K562 (cell line): ENCODE data around the gene LTBP4. TPM values are rescaled to one million over a fixed set of nuclear protein-coding genes. Genes with fewer than 3 reads are reported as not detected.

Source experiments
- ARID4B ChIP-seq: sonication (generic); formaldehyde crosslinking; IDR thresholded peaks from 2 replicates; pipeline ENCODE4 v1.8.0; 2022; ENCODE audit warnings: mild to moderate bottlenecking, missing genetic modification reagents
- E2F5 ChIP-seq: sonication (generic); formaldehyde crosslinking; IDR thresholded peaks from 2 replicates; pipeline ENCODE4 v1.8.0; 2022; ENCODE audit warnings: mild to moderate bottlenecking, missing genetic modification reagents
- E2F8 ChIP-seq: fragments of 450-650 bp; IDR thresholded peaks from 2 replicates; pipeline ENCODE4 v1.7.1; 2018; ENCODE audit warnings: mild to moderate bottlenecking, low read depth; ENCODE audit not compliant: partially characterized antibody
- ELF2 ChIP-seq: fragments of 250-450 bp; sonication (Bioruptor Pico); IDR thresholded peaks from 2 replicates; pipeline ENCODE4 v1.5.0; 2021; ENCODE audit warnings: mild to moderate bottlenecking
- HCFC1 ChIP-seq: IDR thresholded peaks from 2 replicates; pipeline ENCODE4 v1.6.1; 2012; ENCODE audit warnings: low read depth, low read length, improper control_type of control experiment
- KHSRP ChIP-seq: fragments of 450-650 bp; IDR thresholded peaks from 2 replicates; pipeline ENCODE4 v1.6.1; 2017
- MITF ChIP-seq: IDR thresholded peaks from 2 replicates; pipeline ENCODE4 v1.6.1; 2014; ENCODE audit warnings: antibody characterized with exemption
- MNT ChIP-seq, 2 experiments: fragments of 450-650 bp; conservative IDR thresholded peaks; 2 replicates each; pipeline ENCODE4 v1.6.1; 2017; ENCODE audit warnings: mild to moderate bottlenecking in 2 of 2, moderate library complexity in 2 of 2
- PCBP1 ChIP-seq: fragments of 200-400 bp; formaldehyde crosslinking; IDR thresholded peaks from 2 replicates; pipeline ENCODE4 v1.6.1; 2018; ENCODE audit warnings: mild to moderate bottlenecking, low read depth, low read length; ENCODE audit not compliant: poor library complexity, severe bottlenecking
- ZBTB43 ChIP-seq: sonication (generic); formaldehyde crosslinking; IDR thresholded peaks from 2 replicates; pipeline ENCODE4 v1.8.0; 2023; ENCODE audit warnings: mild to moderate bottlenecking, missing genetic modification reagents
- ZNF140 ChIP-seq: fragments of 250-450 bp; sonication (Bioruptor Pico); IDR thresholded peaks from 2 replicates; pipeline ENCODE4 v1.8.0; 2021; ENCODE audit warnings: moderate library complexity, mild to moderate bottlenecking, inconsistent platforms
- ZNF175 ChIP-seq: fragments of 200-800 bp; sonication (Bioruptor generic); IDR thresholded peaks from 2 replicates; pipeline ENCODE4 v1.6.1; 2016; ENCODE audit warnings: low read depth, mild to moderate bottlenecking, missing genetic modification characterization, missing compliant biosample characterization
- polyA plus RNA-seq, 8 experiments: library from polyadenylated mRNA; depleted of rRNA in 4 of 8; stranded (reverse) in 5 of 8; unstranded in 3 of 8; fragments of >200 nt; fragmentation: Nextera tagmentation in 2 of 8; fragmentation: Illumina TruSeq in 1 of 8; extraction: Ambion mirVana in 2 of 8; extraction: Trizol in 1 of 8; gene quantifications; 2 replicates each; pipeline versions ENCODE4 v1.2.1 to v1.2.3, GENCODE V29; 2011 to 2014; ENCODE audit warnings: inconsistent platforms in 1 of 8, missing spikeins in 1 of 8
- total RNA-seq, 7 experiments: library from RNA; depleted of rRNA in 6 of 7; stranded (reverse); fragments of >200 nt in 6 of 7; fragmentation: Illumina TruSeq in 2 of 7; extraction: Trizol in 2 of 7; gene quantifications; 2 replicates each; pipeline versions ENCODE4 v1.2.1 to v1.2.3, GENCODE V29; 2011 to 2021; ENCODE audit warnings: low replicate concordance in 1 of 7

Gene LTBP4
- total and polyA plus RNA-seq, 9 of the 15 experiments (the other 6 are each of a cell fraction or from before 2014, with no cell fraction given), result 0.35 to 160 (median 31.6) TPM

- TF ChIP-seq MNT (conservative IDR thresholded peaks at IDR 0.05) (peak; percentile 61 to 76), MITF (no peak), HCFC1 (peak; percentile 34; the same call in 1 of the 2 replicates), ELF2 (CRISPR knock-in tag) (no peak), E2F5 (CRISPR knock-in tag) (no peak), ZNF140 (no peak), ZNF175 (CRISPR knock-in tag) (no peak), ARID4B (no peak), PCBP1 (peak; percentile 47), KHSRP (no peak), E2F8 (no peak), ZBTB43 (0 out of 2 replicates have a peak, but pooled peaks have one; percentile 38)
Observed at GRCh38 chr19:40598121-40598917, 2.9 kb upstream of the LTBP4 start (continued).
